ENCODE data around the gene RGS17.
"Not testable (repeated sequence)": the region's sequence is repeated elsewhere in the genome, so short reads cannot be mapped to it uniquely, and the experiment has no call there.

RGS17 gene

GRCh38 chr6:152981989-152982903 lies 148.8 kb downstream of the RGS17 start:
- DNase-seq = no peak

- DNase-seq = no peak
Measured at GRCh38 chr6:152981219-152981618, 149.9 kb downstream of the RGS17 start.

GRCh38 chr6:152980656-152981055 lies 150.4 kb downstream of the RGS17 start:
- DNase-seq = no peak

- no peak for DNase-seq
Measured at GRCh38 chr6:152979116-152979515, 152.0 kb downstream of the RGS17 start.

- no peak for DNase-seq
Measured at GRCh38 chr6:152978058-152978457, 153.0 kb downstream of the RGS17 start.

- no peak for DNase-seq
Measured at GRCh38 chr6:152977556-152977955, 153.5 kb downstream of the RGS17 start.

GRCh38 chr6:152976749-152977148 lies 154.3 kb downstream of the RGS17 start:
- DNase-seq = no peak

GRCh38 chr6:152975204-152975915 lies 155.7 kb downstream of the RGS17 start:
- DNase-seq = no peak

- DNase-seq = no peak
Measured at GRCh38 chr6:152973916-152974315, 157.2 kb downstream of the RGS17 start.

GRCh38 chr6:152969688-152970418 lies 161.2 kb downstream of the RGS17 start:
- no peak for DNase-seq

- not testable (repeated sequence) for DNase-seq
Measured at GRCh38 chr6:152966168-152966894, 164.8 kb downstream of the RGS17 start.

GRCh38 chr6:152959333-152959732 lies 171.7 kb downstream of the RGS17 start:
- no peak for DNase-seq

GRCh38 chr6:152957796-152958195 lies 173.3 kb downstream of the RGS17 start:
- DNase-seq = no peak

Data from KG1 (cell line).